OCI-LY1 (cell line): Measurements from ENCODE around the gene SLIT3.

ENCODE experiments used
- EZH2 ChIP-seq: fragments of 200-600 bp; sonication (generic), shearing (Covaris generic); IDR thresholded peaks from 2 replicates; pipeline ENCODE4 v1.8.0; 2017; ENCODE audit warnings: borderline replicate concordance, mixed run types, mild to moderate bottlenecking, antibody characterized with exemption, low read length, moderate library complexity, mixed read lengths
- TF ChIP-seq, protein P1 (sequence below): fragments of 200-600 bp; sonication (generic), shearing (Covaris generic); IDR thresholded peaks from 2 replicates; pipeline ENCODE4 v1.5.1; 2017; ENCODE audit warnings: mild to moderate bottlenecking, antibody characterized with exemption, low read length, moderate library complexity, mixed read lengths

DNA sequence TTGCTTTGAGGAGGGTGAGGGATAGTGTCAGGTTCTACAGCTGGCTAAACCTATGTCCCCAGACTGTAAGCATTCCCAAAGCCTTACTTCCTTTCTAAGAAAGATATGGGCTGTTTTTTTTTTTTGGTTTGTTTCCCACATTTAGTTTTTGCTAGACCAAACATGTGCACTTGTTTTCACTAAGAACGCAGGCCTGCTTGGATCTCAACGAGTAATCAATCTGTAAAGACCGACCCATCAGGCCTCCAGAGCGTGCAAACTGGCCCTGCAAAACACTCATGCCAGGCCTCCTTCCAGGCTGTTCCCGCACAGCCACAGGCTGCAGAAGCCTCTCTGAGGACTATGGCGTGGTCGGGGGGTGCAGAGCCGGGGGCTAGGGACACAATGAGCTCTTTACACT is 416.9 kb downstream of the SLIT3 start:
- TF ChIP-seq, protein P1, sequence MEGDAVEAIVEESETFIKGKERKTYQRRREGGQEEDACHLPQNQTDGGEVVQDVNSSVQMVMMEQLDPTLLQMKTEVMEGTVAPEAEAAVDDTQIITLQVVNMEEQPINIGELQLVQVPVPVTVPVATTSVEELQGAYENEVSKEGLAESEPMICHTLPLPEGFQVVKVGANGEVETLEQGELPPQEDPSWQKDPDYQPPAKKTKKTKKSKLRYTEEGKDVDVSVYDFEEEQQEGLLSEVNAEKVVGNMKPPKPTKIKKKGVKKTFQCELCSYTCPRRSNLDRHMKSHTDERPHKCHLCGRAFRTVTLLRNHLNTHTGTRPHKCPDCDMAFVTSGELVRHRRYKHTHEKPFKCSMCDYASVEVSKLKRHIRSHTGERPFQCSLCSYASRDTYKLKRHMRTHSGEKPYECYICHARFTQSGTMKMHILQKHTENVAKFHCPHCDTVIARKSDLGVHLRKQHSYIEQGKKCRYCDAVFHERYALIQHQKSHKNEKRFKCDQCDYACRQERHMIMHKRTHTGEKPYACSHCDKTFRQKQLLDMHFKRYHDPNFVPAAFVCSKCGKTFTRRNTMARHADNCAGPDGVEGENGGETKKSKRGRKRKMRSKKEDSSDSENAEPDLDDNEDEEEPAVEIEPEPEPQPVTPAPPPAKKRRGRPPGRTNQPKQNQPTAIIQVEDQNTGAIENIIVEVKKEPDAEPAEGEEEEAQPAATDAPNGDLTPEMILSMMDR, result no peak
- TF ChIP-seq EZH2, result no peak
